Gastroesophageal sphincter (tissue), 4 donors: ENCODE results near the gene C19orf53. TPM values are rescaled to one million over a fixed set of nuclear protein-coding genes. Genes with fewer than 3 reads are reported as not detected.
"Not testable (repeated sequence)": the region's sequence is repeated elsewhere in the genome, so short reads cannot be mapped to it uniquely, and the experiment has no call there.

Experiments
- ATAC-seq: fragments of 150-250 bp; one replicate; pipeline ENCODE4 v1.9.1; 2016; ENCODE audit warnings: mild to moderate bottlenecking, moderate library complexity
- H3K27ac ChIP-seq, 4 donors: fragments of 200-600 bp; sonication (generic) in 3 of 4; 1 replicate in 3 of 4; 2 replicates in 1 of 4; pipeline ENCODE4 v1.5.1; 2016 to 2019
- H3K27me3 ChIP-seq: fragments of 200-600 bp; sonication (generic); one replicate; pipeline ENCODE4 v1.5.1; 2019
- H3K36me3 ChIP-seq, 2 donors: fragments of 200-600 bp; sonication (generic); one replicate each; pipeline ENCODE4 v1.5.1; 2019; ENCODE audit warnings: control low read depth in 1 of 2
- H3K4me1 ChIP-seq, 3 donors: fragments of 200-600 bp; sonication (generic); 1 replicate in 2 of 3; 2 replicates in 1 of 3; pipeline ENCODE4 v1.5.1; 2016 to 2019; ENCODE audit warnings: control low read depth in 2 of 3
- H3K4me3 ChIP-seq, 2 donors: fragments of 200-600 bp; sonication (generic); one replicate each; pipeline ENCODE4 v1.5.1; 2019; ENCODE audit warnings: mild to moderate bottlenecking in 1 of 2, moderate library complexity in 1 of 2
- H3K9me3 ChIP-seq, 3 donors: fragments of 200-600 bp; sonication (generic); one replicate each; pipeline ENCODE4 v1.5.1; 2017 to 2019; ENCODE audit warnings: control low read depth in 2 of 3
- EP300 ChIP-seq: sonication (generic); formaldehyde crosslinking; IDR thresholded peaks from one replicate; pipeline ENCODE4 v1.6.1; 2017; ENCODE audit warnings: antibody characterized with exemption, mild to moderate bottlenecking
- POLR2A ChIP-seq, 2 donors: fragments of 450-650 bp; IDR thresholded peaks; one replicate each; pipeline ENCODE4 v1.6.1; 2017; ENCODE audit warnings: antibody characterized with exemption in 2 of 2, mild to moderate bottlenecking in 2 of 2, moderate library complexity in 1 of 2
- POLR2AphosphoS5 ChIP-seq: sonication (generic); formaldehyde crosslinking; IDR thresholded peaks from one replicate; pipeline ENCODE4 v1.6.1; 2017; ENCODE audit warnings: antibody characterized with exemption
- WGBS, 2 donors: methylation state at CpG; one replicate each; pipeline ENCODE4 v1.1.5; 2018; ENCODE audit warnings: low coverage in 1 of 2; 5-methylcytosine and 5-hydroxymethylcytosine counted together
- total RNA-seq, 4 donors: library from RNA; depleted of rRNA; stranded (reverse); fragments of >200 nt; gene quantifications; one replicate each; pipeline ENCODE4 v1.1.0, GENCODE V29; 2016
- TF ChIP-seq, protein P1 (sequence below), 4 experiments: fragments of 200-600 bp in 2 of 4; fragments of 450-650 bp in 2 of 4; sonication (generic) in 1 of 4; IDR thresholded peaks; one replicate each; pipeline ENCODE4 v1.5.1; 2017 to 2019; ENCODE audit warnings: antibody characterized with exemption in 4 of 4, mild to moderate bottlenecking in 2 of 4, moderate library complexity in 2 of 4

The C19orf53 gene
- total RNA-seq, 4 donors from 2014 or later: 123 to 142 (median 128) TPM

DNA sequence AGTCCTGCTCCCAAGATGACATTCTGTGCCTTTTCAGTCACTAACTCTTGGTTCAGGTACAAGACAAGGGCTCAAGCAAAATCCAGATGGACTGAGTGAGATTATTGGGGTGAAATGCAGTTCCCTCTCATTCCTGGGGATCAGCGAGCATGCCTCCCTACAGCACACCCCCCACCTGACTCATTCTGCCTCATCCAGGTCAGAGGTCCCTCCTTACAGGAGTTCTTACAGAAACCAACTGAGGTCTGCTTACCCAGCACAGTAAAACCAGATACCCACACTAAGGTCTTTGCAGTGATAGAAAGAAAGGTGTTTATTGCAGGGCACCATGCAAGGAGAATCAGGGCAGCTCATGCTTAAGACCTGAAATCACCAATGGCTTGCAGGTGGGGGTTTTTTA, 31.5 kb upstream of the C19orf53 start:
- no peak overlapping the region for H3K4me3 ChIP-seq
- H3K36me3 ChIP-seq: no peaks in the 10 kb centered on the region
- WGBS, 2 donors: 100% methylated on average over 1 of the region's 1 CpG; no CpG with 5 or more reads in 1 of the 2 donors
- H3K27me3 ChIP-seq: no peaks in the 10 kb centered on the region
- no peaks in the 10 kb centered on the region for H3K9me3 ChIP-seq
- no peaks in the 10 kb centered on the region for H3K4me1 ChIP-seq
- ATAC-seq: no peak
- TF ChIP-seq POLR2AphosphoS5: no peak
- TF ChIP-seq, protein P1, sequence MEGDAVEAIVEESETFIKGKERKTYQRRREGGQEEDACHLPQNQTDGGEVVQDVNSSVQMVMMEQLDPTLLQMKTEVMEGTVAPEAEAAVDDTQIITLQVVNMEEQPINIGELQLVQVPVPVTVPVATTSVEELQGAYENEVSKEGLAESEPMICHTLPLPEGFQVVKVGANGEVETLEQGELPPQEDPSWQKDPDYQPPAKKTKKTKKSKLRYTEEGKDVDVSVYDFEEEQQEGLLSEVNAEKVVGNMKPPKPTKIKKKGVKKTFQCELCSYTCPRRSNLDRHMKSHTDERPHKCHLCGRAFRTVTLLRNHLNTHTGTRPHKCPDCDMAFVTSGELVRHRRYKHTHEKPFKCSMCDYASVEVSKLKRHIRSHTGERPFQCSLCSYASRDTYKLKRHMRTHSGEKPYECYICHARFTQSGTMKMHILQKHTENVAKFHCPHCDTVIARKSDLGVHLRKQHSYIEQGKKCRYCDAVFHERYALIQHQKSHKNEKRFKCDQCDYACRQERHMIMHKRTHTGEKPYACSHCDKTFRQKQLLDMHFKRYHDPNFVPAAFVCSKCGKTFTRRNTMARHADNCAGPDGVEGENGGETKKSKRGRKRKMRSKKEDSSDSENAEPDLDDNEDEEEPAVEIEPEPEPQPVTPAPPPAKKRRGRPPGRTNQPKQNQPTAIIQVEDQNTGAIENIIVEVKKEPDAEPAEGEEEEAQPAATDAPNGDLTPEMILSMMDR (IDR thresholded peaks at IDR 0.05): no peak
- TF ChIP-seq POLR2A (IDR thresholded peaks at IDR 0.05): no peak
- no peak overlapping the region for H3K27ac ChIP-seq

DNA sequence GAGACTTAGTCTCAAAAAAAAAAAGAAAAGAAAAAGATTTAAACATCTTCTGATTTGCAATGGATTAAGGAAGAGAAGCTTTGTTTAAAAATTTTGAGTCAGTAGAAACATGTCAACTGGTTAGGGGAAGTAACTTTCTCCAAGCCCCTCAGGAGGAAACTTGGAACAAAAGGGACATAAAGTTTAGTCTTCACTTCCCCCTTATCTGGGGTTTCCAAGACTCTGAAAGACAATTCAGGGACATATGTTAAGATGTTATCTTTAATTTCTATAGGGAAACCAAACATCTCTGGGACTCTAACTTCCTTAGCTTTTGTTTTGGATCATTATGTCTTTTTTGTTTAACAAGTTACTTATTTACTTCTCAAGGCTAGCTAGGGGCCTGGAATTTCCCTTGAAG, 30.1 kb upstream of the C19orf53 start:
- TF ChIP-seq POLR2A (IDR thresholded peaks at IDR 0.05) (no peak), POLR2AphosphoS5 (no peak), EP300 (no peak)
- TF ChIP-seq, protein P1 (IDR thresholded peaks at IDR 0.05): no peak
- H3K36me3 ChIP-seq: no peaks in the 10 kb centered on the region

DNA sequence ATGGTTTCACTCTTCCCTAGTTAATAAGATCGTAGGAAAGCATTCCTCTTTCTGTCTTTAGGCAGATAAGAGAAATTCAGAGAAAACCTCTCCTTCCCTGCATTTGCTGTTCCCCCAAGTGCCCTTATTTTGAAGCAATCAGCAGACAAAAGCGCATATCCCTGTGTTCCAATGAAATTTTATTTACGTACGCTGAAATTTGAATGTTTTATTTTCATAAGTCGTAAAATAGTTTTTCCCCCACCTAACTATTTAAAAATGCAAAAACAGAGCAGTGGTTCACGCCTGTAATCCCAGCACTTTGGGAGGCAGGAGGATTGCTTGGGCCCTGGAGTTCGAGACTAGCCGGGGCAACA, 27.2 kb upstream of the C19orf53 start:
- TF ChIP-seq, protein P1 (IDR thresholded peaks at IDR 0.05): no peak
- TF ChIP-seq POLR2A (IDR thresholded peaks at IDR 0.05) (no peak), EP300 (no peak), POLR2AphosphoS5 (no peak)
- ATAC-seq: no peak
- Histone ChIP-seq H3K4me3 (peak overlapping the region in 1 of 2 donors; percentile 67), H3K27ac (peak overlapping the region in 3 of 4 donors; percentile 91 to 93 (median 92)), H3K27me3 (no peaks in the 10 kb centered on the region), H3K9me3 (no peaks in the 10 kb centered on the region), H3K4me1 (peaks cover 0 to 29% (median 10%) of the 10 kb centered on the region in 3 donors), H3K36me3 (peaks cover 0 to 11% of the 10 kb centered on the region in 2 donors)
- 78 to 90% methylated on average over 8 of the region's 8 CpGs for WGBS, 2 donors

More for the DNA sequence above, 30.1 kb upstream of the C19orf53 start:
- Histone ChIP-seq H3K4me1 (peaks cover 0 to 11% (median 8%) of the 10 kb centered on the region in 3 donors), H3K4me3 (no peak overlapping the region), H3K27me3 (no peaks in the 10 kb centered on the region), H3K27ac (no peak overlapping the region), H3K9me3 (no peaks in the 10 kb centered on the region)
- no peak for ATAC-seq

DNA sequence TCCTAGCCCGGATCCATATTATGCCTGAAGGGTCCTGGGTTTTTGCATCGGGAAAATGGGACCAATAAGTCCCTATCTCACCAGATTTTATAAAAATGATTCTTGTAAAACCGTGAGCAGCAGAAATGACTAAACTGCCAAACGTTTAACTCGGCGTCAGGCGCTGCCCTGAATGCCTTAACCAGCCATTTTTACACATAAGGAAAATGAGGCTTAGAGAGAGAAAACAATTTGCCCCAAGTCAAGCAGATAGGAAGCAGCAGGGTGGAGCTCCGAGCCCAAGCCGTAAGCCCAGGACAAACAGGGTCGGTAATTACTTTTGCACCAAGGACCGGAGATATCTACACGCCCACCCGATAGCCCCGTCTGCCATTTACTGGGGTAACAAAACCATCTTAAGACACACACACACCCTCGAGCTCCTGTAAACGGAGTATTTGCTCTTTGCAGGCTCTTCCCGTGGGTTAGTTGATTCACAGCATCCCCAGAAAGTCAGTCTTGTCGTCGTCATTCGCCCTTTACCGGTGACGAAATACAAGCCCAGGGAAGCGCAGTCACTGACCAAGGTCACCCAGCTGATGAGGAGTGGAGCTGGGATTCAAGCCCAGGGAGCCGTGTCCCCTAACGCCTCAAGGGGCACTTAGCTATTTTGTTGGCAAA, 26.0 kb upstream of the C19orf53 start:
- H3K27ac ChIP-seq: peak overlapping the region; percentile 76 to 93 (median 92)
- no peaks in the 10 kb centered on the region for H3K9me3 ChIP-seq
- H3K4me3 ChIP-seq: peak overlapping the region; percentile 67 to 87
- no peaks in the 10 kb centered on the region for H3K27me3 ChIP-seq
- peaks cover 0 to 24% of the 10 kb centered on the region in 2 donors for H3K36me3 ChIP-seq
- ATAC-seq: no peak
- no peak for TF ChIP-seq POLR2AphosphoS5
- TF ChIP-seq EP300: no peak
- TF ChIP-seq POLR2A (IDR thresholded peaks at IDR 0.05): no peak
- TF ChIP-seq, protein P1 (IDR thresholded peaks at IDR 0.05): no peak
- WGBS, 2 donors: 0% methylated on average over 12 to 18 of the region's 25 CpGs
- H3K4me1 ChIP-seq: peaks cover 0 to 29% (median 10%) of the 10 kb centered on the region in 3 donors

DNA sequence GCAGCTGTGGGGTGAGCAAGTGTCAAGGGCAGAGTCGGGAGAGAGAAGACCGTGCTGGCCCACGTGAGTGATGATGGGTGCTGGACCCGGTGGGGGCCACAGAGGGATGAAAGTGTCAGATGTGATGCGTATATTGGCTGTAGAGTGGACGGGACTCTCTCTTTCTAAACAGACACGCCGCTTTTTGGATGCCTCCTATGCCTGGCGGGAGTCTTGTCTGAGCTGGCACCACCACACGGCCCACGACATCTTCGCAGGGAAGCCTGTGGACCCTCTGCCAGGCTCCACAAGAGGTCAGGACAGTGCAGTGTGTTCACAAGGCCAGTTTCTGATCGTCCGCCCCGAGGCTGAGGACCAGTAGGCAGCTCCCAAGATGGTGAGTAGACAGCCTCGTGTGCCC, 22.8 kb upstream of the C19orf53 start:
- H3K4me1 ChIP-seq: peaks cover 0 to 29% (median 10%) of the 10 kb centered on the region in 3 donors
- peaks cover 0 to 55% of the 10 kb centered on the region in 2 donors for H3K36me3 ChIP-seq
- TF ChIP-seq EP300: no peak
- TF ChIP-seq, protein P1 (IDR thresholded peaks at IDR 0.05): no peak
- TF ChIP-seq POLR2A (IDR thresholded peaks at IDR 0.05): no peak
- no peak for TF ChIP-seq POLR2AphosphoS5
- no peak overlapping the region for H3K27ac ChIP-seq
- no peaks in the 10 kb centered on the region for H3K9me3 ChIP-seq
- ATAC-seq: no peak
- 64 to 87% methylated on average over 4 to 10 of the region's 16 CpGs for WGBS, 2 donors
- no peak overlapping the region for H3K4me3 ChIP-seq
- H3K27me3 ChIP-seq: no peaks in the 10 kb centered on the region

DNA sequence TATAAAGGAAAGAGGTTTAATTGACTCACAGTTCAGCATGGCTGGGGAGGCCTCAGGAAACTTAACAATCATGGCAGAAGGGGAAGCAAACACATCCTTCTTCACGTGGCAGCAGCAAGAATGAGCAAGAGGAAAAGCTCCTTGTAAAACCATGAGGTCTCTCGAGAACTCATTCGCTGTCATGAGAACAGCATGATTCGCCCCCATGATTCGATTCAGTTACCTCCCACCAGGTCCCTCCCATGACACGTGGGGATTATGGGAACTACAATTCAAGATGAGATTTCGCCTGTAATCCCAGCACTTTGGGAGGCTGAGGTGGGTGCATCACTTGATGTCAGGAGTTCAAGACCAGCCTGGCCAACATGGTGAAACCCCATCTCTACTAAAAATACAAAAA, 20.6 kb upstream of the C19orf53 start:
- H3K4me1 ChIP-seq: peaks cover 0 to 24% (median 7%) of the 10 kb centered on the region in 3 donors
- WGBS, 2 donors: 80 to 93% methylated on average over 5 to 7 of the region's 7 CpGs
- not testable (repeated sequence) for ATAC-seq, H3K27ac ChIP-seq, H3K9me3 ChIP-seq, H3K4me3 ChIP-seq, H3K27me3 ChIP-seq
- H3K36me3 ChIP-seq: peaks cover 0 to 77% of the 10 kb centered on the region in 2 donors
